Tibial nerve (tissue), 4 donors: Measurements from ENCODE around the gene SERINC2. TPM values are rescaled to one million over a fixed set of nuclear protein-coding genes. Genes with fewer than 3 reads are reported as not detected.

Source experiments
- DNase-seq, 2 donors: peaks; one replicate each; pipeline ENCODE4 v3.0.0-alpha.2; 2019; ENCODE audit warnings: low spot score in 2 of 2
- H3K27ac ChIP-seq, 4 donors: fragments of 200-600 bp; sonication (generic) in 3 of 4; one replicate each; pipeline ENCODE4 v1.5.1; 2017 to 2019; ENCODE audit warnings: mild to moderate bottlenecking in 1 of 4
- H3K27me3 ChIP-seq, 2 donors: fragments of 200-600 bp; sonication (generic) in 1 of 2; one replicate each; pipeline versions ENCODE4 v1.5.1 to v1.6.0; 2017 to 2019
- H3K36me3 ChIP-seq, 3 donors: fragments of 200-600 bp; sonication (generic); one replicate each; pipeline ENCODE4 v1.5.1; 2018 to 2019
- H3K4me1 ChIP-seq, 4 donors: fragments of 200-600 bp; sonication (generic) in 3 of 4; one replicate each; pipeline ENCODE4 v1.5.1; 2017 to 2019
- H3K4me3 ChIP-seq, 4 donors: fragments of 200-600 bp; sonication (generic) in 3 of 4; one replicate each; pipeline ENCODE4 v1.5.1; 2017 to 2019; ENCODE audit warnings: mild to moderate bottlenecking in 1 of 4, moderate library complexity in 1 of 4
- H3K9me3 ChIP-seq, 4 donors: fragments of 200-600 bp; sonication (generic) in 3 of 4; one replicate each; pipeline ENCODE4 v1.5.1; 2017 to 2019
- EP300 ChIP-seq, 2 donors: sonication (generic); formaldehyde crosslinking; IDR thresholded peaks; one replicate each; pipeline ENCODE4 v1.6.1; 2017; ENCODE audit warnings: antibody characterized with exemption in 2 of 2, mild to moderate bottlenecking in 1 of 2
- POLR2A ChIP-seq, 2 donors: fragments of 450-650 bp; IDR thresholded peaks; one replicate each; pipeline ENCODE4 v1.6.1; 2017; ENCODE audit warnings: antibody characterized with exemption in 2 of 2, mild to moderate bottlenecking in 2 of 2, moderate library complexity in 2 of 2
- WGBS, 2 donors: methylation state at CpG; one replicate each; pipeline ENCODE4 v1.1.5; 2018; 5-methylcytosine and 5-hydroxymethylcytosine counted together
- total RNA-seq, 4 donors: library from RNA; depleted of rRNA; stranded (reverse); fragments of >200 nt; gene quantifications; one replicate each; pipeline ENCODE4 v1.1.0, GENCODE V29; 2016
- TF ChIP-seq, protein P1 (sequence below), 5 experiments: fragments of 200-600 bp in 3 of 5; fragments of 450-650 bp in 2 of 5; sonication (generic) in 3 of 5; IDR thresholded peaks; one replicate each; pipeline ENCODE4 v1.5.1; 2016 to 2019; ENCODE audit warnings: antibody characterized with exemption in 5 of 5, mild to moderate bottlenecking in 3 of 5, moderate library complexity in 2 of 5

SERINC2 gene
- total RNA-seq, 4 donors from 2014 or later: 0.42 to 4.3 (median 2.3) TPM

DNA sequence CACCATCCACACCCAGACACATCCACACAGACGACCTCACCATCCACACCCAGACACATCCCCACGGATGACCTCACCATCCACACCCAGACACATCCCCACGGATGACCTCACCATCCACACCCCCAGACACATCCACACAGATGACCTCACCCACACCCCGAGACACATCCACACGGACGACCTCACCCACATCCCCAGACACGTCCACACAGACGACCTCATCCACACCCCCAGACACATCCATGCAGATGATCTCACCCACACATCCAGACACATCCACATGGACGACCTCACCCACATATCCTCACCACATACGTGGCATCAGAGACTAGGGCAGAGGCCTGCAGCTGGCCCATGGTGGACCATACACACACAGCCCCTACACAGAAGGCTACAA, 25.4 kb upstream of the SERINC2 start:
- no peaks in the 10 kb centered on the region for H3K9me3 ChIP-seq
- no peak for DNase-seq
- H3K27me3 ChIP-seq: no peaks in the 10 kb centered on the region
- no peak overlapping the region for H3K27ac ChIP-seq
- 48 to 67% methylated on average over 10 of the region's 10 CpGs for WGBS, 2 donors
- H3K4me1 ChIP-seq: no peaks in the 10 kb centered on the region
- no peaks in the 10 kb centered on the region for H3K36me3 ChIP-seq
- no peak overlapping the region for H3K4me3 ChIP-seq
- TF ChIP-seq, protein P1, sequence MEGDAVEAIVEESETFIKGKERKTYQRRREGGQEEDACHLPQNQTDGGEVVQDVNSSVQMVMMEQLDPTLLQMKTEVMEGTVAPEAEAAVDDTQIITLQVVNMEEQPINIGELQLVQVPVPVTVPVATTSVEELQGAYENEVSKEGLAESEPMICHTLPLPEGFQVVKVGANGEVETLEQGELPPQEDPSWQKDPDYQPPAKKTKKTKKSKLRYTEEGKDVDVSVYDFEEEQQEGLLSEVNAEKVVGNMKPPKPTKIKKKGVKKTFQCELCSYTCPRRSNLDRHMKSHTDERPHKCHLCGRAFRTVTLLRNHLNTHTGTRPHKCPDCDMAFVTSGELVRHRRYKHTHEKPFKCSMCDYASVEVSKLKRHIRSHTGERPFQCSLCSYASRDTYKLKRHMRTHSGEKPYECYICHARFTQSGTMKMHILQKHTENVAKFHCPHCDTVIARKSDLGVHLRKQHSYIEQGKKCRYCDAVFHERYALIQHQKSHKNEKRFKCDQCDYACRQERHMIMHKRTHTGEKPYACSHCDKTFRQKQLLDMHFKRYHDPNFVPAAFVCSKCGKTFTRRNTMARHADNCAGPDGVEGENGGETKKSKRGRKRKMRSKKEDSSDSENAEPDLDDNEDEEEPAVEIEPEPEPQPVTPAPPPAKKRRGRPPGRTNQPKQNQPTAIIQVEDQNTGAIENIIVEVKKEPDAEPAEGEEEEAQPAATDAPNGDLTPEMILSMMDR (IDR thresholded peaks at IDR 0.05): no peak
- no peak for TF ChIP-seq EP300 (IDR thresholded peaks at IDR 0.05)
- TF ChIP-seq POLR2A (IDR thresholded peaks at IDR 0.05): no peak

DNA sequence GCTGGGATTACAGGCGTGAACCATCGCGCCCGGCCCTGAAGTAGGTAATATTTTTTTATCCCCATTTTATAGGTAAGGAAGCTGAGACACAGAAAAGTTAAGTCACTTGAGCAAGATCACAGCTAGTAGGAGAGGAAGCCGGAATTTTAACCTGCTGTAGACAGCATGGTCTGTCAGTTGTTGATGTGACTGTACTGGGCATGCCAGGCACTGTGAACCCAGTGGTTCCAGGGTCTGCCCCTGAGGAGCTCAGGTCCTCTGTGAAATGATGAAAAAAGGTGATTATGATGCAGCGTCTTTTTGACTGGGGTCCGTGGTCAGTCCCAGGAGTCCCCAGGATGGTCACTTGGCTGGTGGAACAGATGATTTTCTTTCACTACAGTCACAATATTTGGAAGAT, 23.4 kb upstream of the SERINC2 start:
- Histone ChIP-seq H3K36me3 (no peaks in the 10 kb centered on the region), H3K4me1 (peaks cover 0 to 6% (median 3%) of the 10 kb centered on the region in 4 donors), H3K27ac (no peak overlapping the region), H3K27me3 (no peaks in the 10 kb centered on the region), H3K9me3 (no peaks in the 10 kb centered on the region), H3K4me3 (no peak overlapping the region)
- TF ChIP-seq POLR2A (IDR thresholded peaks at IDR 0.05) (no peak), EP300 (IDR thresholded peaks at IDR 0.05) (no peak)
- TF ChIP-seq, protein P1 (IDR thresholded peaks at IDR 0.05): no peak
- DNase-seq: no peak
- 92 to 93% methylated on average over 7 of the region's 7 CpGs for WGBS, 2 donors

- WGBS, 2 donors: 79 to 82% methylated on average over 7 of the region's 7 CpGs
- TF ChIP-seq EP300 (IDR thresholded peaks at IDR 0.05): no peak
- TF ChIP-seq, protein P1 (IDR thresholded peaks at IDR 0.05): no peak
- TF ChIP-seq POLR2A (IDR thresholded peaks at IDR 0.05): no peak
- no peak for DNase-seq
- H3K27me3 ChIP-seq: peaks cover 0 to 3% of the 10 kb centered on the region in 2 donors
- no peaks in the 10 kb centered on the region for H3K9me3 ChIP-seq
- H3K27ac ChIP-seq: no peak overlapping the region
- no peak overlapping the region for H3K4me3 ChIP-seq
- peaks cover 0 to 10% (median 4%) of the 10 kb centered on the region in 4 donors for H3K4me1 ChIP-seq
- H3K36me3 ChIP-seq: no peaks in the 10 kb centered on the region
These were observed 22.9 kb upstream of the SERINC2 start for GRCh38 chr1:31390071-31390470.

- no peaks in the 10 kb centered on the region for H3K9me3 ChIP-seq
- no peak for TF ChIP-seq POLR2A (IDR thresholded peaks at IDR 0.05)
- no peak for TF ChIP-seq EP300 (IDR thresholded peaks at IDR 0.05)
- TF ChIP-seq, protein P1 (IDR thresholded peaks at IDR 0.05): no peak
- peaks cover 0 to 6% of the 10 kb centered on the region in 2 donors for H3K27me3 ChIP-seq
- no peak overlapping the region for H3K27ac ChIP-seq
- H3K4me3 ChIP-seq: no peak overlapping the region
- DNase-seq: no peak
- no peaks in the 10 kb centered on the region for H3K36me3 ChIP-seq
- H3K4me1 ChIP-seq: peaks cover 0 to 10% (median 5%) of the 10 kb centered on the region in 4 donors
These were observed 19.6 kb upstream of the SERINC2 start for GRCh38 chr1:31393463-31393862.

DNA sequence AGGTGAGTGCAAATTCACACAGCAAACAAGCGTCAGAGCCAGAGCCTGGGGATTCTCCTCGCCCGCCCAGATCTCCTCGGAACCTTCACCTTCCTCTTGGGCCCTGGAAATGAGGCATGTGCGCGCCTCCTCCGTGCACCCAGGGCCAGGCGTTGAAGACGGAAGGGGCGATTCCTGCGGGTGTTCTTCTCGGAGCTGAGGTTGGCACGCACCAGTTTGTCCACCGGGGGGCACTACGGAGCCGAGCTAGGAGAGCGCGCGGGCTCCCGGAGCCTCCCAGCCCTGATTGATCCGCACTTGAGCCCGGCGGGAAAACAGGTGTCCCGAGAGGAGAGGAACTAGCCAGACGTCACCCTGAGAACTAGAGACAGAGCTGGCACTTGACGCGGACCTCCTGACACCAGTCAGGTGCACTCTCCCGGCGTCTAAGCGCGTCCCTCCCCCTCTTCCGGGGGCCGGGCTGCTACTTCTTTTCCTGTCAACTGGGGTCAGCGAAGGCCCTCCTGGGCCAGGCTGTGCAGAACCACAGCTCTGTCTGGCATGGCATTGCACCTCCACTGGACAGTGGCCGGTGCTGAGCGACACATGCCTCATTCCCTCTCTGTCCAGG, 18.3 kb upstream of the SERINC2 start:
- peak overlapping the region in 3 of 4 donors; percentile 31 to 44 (median 36) for H3K4me3 ChIP-seq
- peaks cover 0 to 10% (median 5%) of the 10 kb centered on the region in 4 donors for H3K4me1 ChIP-seq
- peaks cover 0 to 6% of the 10 kb centered on the region in 2 donors for H3K27me3 ChIP-seq
- peak; percentile 65 to 84 for DNase-seq
- 3% methylated on average over 26 to 32 of the region's 36 CpGs for WGBS, 2 donors
- H3K36me3 ChIP-seq: no peaks in the 10 kb centered on the region
- no peaks in the 10 kb centered on the region for H3K9me3 ChIP-seq
- no peak overlapping the region for H3K27ac ChIP-seq
- TF ChIP-seq EP300 (IDR thresholded peaks at IDR 0.05) (no peak), POLR2A (IDR thresholded peaks at IDR 0.05) (no peak)
- TF ChIP-seq, protein P1 (IDR thresholded peaks at IDR 0.05): peak; percentile 83 to 85 (median 83)
